ENCODE results near the gene OR2T12. TPM values are rescaled to one million over a fixed set of nuclear protein-coding genes. Genes with fewer than 3 reads are reported as not detected.
"Not testable (repeated sequence)": the region's sequence is repeated elsewhere in the genome, so short reads cannot be mapped to it uniquely, and the experiment has no call there.

Gene OR2T12
- total and polyA plus RNA-seq, 4 experiments from 2014 or later, result not detected

DNA sequence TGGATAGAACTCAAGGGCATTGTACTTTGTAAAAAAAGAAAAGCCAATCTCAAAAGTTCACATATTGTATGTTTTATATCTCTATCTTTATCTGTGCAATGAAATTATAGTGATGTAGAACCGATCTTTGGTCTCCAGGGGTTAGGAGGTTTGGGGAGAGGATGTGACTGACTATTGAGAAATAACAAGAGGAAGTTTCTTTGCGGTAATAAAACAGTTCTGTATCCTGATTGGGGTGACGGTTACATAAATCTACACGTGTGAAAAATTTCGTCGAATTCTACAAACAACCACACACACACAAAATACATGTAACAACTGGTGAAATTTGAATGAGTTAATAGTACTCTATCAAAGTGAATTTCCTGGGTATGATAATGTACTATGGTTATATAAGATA lies 14.8 kb downstream of the OR2T12 start:
- no peak for DNase-seq
- Histone ChIP-seq H3K4me3 (ENCODE audit: low read length in 2 of 2) (no peak overlapping the region), H3K27ac (ENCODE audit: low read depth, low read length) (no peak overlapping the region), H3K4me1 (ENCODE audit: insufficient read depth, low read length) (no peaks in the 10 kb centered on the region), H3K9me3 (ENCODE audit: control insufficient read depth in 1 of 2, low read length in 2 of 2) (no peaks in the 10 kb centered on the region), H3K36me3 (ENCODE audit: insufficient read depth, low read length) (no peaks in the 10 kb centered on the region), H3K27me3 (ENCODE audit: insufficient read depth, low read length) (no peaks in the 10 kb centered on the region)
- no peaks in the 10 kb centered on the region for H3K36me3 Mint-ChIP-seq
- peaks cover 0 to 4% (median under 1%) of the 10 kb centered on the region in 8 donors for H3K9me3 Mint-ChIP-seq
- intact Hi-C loops (cut with micrococcal nuclease), result no loop called here
- no peak overlapping the region for H3K27ac Mint-ChIP-seq
- ChIA-PET POLR2A (ENCODE audit: partially characterized antibody) (no interaction called here), CTCF (ENCODE audit: partially characterized antibody) (no interaction called here)
- no peak overlapping the region for H3K4me3 Mint-ChIP-seq
- H3K27me3 Mint-ChIP-seq, result peaks cover 2 to 3% of the 10 kb centered on the region in 2 donors
- no peaks in the 10 kb centered on the region for H3K4me1 Mint-ChIP-seq

DNA sequence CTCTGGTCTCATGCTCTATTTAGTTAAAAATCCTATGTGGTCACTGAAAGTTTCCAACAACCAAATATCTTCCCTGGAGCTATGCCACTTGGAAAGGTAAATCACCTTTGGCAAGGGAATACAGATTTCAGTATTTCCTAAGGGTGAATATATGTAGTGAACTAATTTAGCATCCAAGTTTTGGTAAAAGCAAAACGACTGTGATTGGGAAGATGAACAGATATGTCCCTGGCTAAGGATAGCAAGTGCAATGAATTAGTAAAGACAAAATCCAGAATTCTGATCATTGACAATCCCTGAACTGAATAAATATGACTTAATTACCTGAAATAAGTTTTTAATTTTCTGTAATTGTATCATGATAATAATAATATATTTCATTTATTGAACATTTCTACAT lies 25.3 kb downstream of the OR2T12 start, which contains the start of gene OR2T33:
OR2T33 (minus strand) TSS at position 101 of the 400 bp plus-strand sequence. CDS start 4,162 bp downstream, outside the sequence.
- no peaks in the 10 kb centered on the region for H3K4me1 Mint-ChIP-seq
- no peak within 1 kb of the TSS for H3K4me3 Mint-ChIP-seq
- H3K27ac Mint-ChIP-seq, result no peak within 1 kb of the TSS
- H3K36me3 Mint-ChIP-seq, result no peaks in the 10 kb centered on the region
- DNase-seq, result no peak
- ChIA-PET POLR2A (ENCODE audit: partially characterized antibody) (no interaction called here), CTCF (ENCODE audit: partially characterized antibody) (no interaction called here)
- H3K9me3 ChIP-seq (ENCODE audit: control insufficient read depth in 1 of 2, low read length in 2 of 2), result no peaks in the 10 kb centered on the region
- H3K27me3 ChIP-seq (ENCODE audit: insufficient read depth, low read length), result no peaks in the 10 kb centered on the region
- no peaks in the 10 kb centered on the region for H3K36me3 ChIP-seq (ENCODE audit: insufficient read depth, low read length)
- no peak within 1 kb of the TSS for H3K4me3 ChIP-seq (ENCODE audit: low read length in 2 of 2)
- no peak within 1 kb of the TSS for H3K27ac ChIP-seq (ENCODE audit: low read depth, low read length)
- peaks cover 0 to 3% (median 0%) of the 10 kb centered on the region in 8 donors for H3K9me3 Mint-ChIP-seq
- intact Hi-C loops (cut with micrococcal nuclease), result no loop called here
- H3K4me1 ChIP-seq (ENCODE audit: insufficient read depth, low read length), result no peaks in the 10 kb centered on the region
- no peaks in the 10 kb centered on the region for H3K27me3 Mint-ChIP-seq

DNA sequence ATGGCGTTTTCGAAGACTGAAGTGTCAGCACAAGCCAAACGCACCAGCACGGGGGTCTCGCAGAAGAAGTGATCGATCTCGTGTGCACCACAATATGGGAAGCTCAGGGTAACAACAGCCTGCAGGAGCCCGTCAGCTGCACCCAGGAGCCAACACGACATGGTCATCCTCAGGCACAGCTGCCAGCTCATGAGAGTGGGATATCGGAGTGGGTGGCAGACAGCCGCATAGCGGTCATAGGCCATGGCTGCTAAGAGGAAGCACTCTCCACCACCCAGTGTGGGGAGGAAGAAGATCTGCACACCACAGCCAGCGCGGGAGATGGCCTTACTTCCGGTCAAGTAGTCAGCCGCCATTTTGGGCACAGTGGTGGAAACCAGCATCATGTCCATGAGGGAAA lies 30.0 kb downstream of the OR2T12 start:
- H3K27ac Mint-ChIP-seq; H3K36me3 ChIP-seq (ENCODE audit: insufficient read depth, low read length); H3K9me3 ChIP-seq (ENCODE audit: control insufficient read depth in 1 of 2, low read length in 2 of 2); CTCF ChIA-PET (ENCODE audit: partially characterized antibody); H3K4me1 Mint-ChIP-seq; H3K27ac ChIP-seq (ENCODE audit: low read depth, low read length); H3K27me3 Mint-ChIP-seq; H3K9me3 Mint-ChIP-seq; H3K4me3 ChIP-seq (ENCODE audit: low read length in 2 of 2); H3K4me3 Mint-ChIP-seq; H3K27me3 ChIP-seq (ENCODE audit: insufficient read depth, low read length); DNase-seq; POLR2A ChIA-PET (ENCODE audit: partially characterized antibody); H3K4me1 ChIP-seq (ENCODE audit: insufficient read depth, low read length); intact Hi-C loops (cut with micrococcal nuclease); H3K36me3 Mint-ChIP-seq: not testable (repeated sequence)

DNA sequence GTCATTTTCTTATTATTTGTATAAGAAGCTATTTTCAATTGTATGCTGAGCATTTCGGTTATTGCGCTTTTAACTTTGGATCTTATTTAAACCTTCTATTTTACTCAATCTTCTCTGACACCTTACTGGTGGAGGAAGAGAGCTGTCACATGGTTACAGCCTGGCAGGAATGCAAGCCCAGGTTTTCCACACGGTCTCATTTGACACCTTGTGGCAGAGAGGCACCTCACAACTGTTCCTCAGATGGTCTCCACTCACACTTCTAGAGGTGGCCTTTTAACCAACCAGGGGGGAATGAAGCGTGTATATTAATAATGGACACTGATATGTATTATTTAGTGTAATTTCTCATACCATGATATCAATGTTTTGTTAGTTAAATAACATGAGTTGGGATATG lies 35.0 kb downstream of the OR2T12 start:
- H3K4me1 Mint-ChIP-seq, result no peaks in the 10 kb centered on the region
- intact Hi-C loops (cut with micrococcal nuclease), result no loop called here
- H3K9me3 Mint-ChIP-seq, result peaks cover 0 to 5% (median 0%) of the 10 kb centered on the region in 8 donors
- ChIA-PET CTCF (ENCODE audit: partially characterized antibody) (no interaction called here), POLR2A (ENCODE audit: partially characterized antibody) (no interaction called here)
- DNase-seq, result no peak
- H3K27ac Mint-ChIP-seq, result no peak overlapping the region
- H3K27me3 Mint-ChIP-seq, result peaks cover 0 to 2% of the 10 kb centered on the region in 2 donors
- no peaks in the 10 kb centered on the region for H3K36me3 Mint-ChIP-seq
- Histone ChIP-seq H3K27me3 (ENCODE audit: insufficient read depth, low read length) (no peaks in the 10 kb centered on the region), H3K27ac (ENCODE audit: low read depth, low read length) (no peak overlapping the region), H3K9me3 (ENCODE audit: control insufficient read depth in 1 of 2, low read length in 2 of 2) (no peaks in the 10 kb centered on the region), H3K4me1 (ENCODE audit: insufficient read depth, low read length) (no peaks in the 10 kb centered on the region), H3K4me3 (ENCODE audit: low read length in 2 of 2) (no peak overlapping the region), H3K36me3 (ENCODE audit: insufficient read depth, low read length) (no peaks in the 10 kb centered on the region)
- no peak overlapping the region for H3K4me3 Mint-ChIP-seq

DNA sequence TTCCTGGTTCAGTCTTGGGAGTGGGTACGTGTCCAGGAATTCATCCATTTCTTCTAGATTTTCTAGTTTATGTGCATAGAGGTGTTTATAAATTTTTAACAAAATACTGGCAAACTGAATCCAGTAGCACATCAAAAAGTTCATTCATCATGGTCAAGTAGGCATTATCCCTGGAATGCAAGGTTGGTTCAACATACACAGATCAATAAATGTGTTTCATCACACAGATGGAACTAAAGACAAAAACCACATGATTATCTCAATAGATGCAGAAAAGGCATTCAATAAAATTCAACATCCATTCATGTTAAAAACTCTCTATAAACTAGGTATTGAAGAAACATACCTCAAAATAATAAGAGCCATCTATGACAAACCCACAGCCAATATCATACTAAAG lies 43.9 kb downstream of the OR2T12 start:
- H3K4me1 Mint-ChIP-seq, result not testable (repeated sequence)

DNA sequence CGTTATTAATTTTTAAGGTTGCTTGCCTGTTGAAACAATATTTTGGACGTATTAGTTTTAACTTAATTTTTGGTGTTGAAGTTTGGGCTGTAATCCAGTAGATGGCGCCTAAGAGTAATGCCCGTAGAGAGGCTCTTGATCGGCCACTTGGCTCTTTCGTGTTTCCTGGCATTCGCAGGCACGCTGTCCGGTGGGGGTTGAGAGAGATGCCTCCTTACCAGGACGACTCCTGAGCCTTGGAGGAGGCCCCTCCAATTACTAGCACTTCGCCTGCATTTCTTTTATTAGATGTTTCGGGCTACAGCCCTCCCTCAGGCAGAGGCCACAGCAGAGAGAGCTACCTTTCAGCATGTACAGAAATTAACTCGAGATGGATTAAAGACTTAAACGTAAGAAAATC lies 60.0 kb downstream of the OR2T12 start:
- Histone ChIP-seq H3K4me1 (ENCODE audit: insufficient read depth, low read length) (peaks cover 3% of the 10 kb centered on the region), H3K9me3 (ENCODE audit: control insufficient read depth in 1 of 2, low read length in 2 of 2) (no peaks in the 10 kb centered on the region), H3K4me3 (ENCODE audit: low read length in 2 of 2) (no peak overlapping the region), H3K27me3 (ENCODE audit: insufficient read depth, low read length) (no peaks in the 10 kb centered on the region), H3K27ac (ENCODE audit: low read depth, low read length) (no peak overlapping the region), H3K36me3 (ENCODE audit: insufficient read depth, low read length) (no peaks in the 10 kb centered on the region)
- DNase-seq, result peak in 4 of 5 donors; percentile 14 to 32 (median 26)
- Mint-ChIP-seq H3K27me3 (peaks cover 3 to 11% of the 10 kb centered on the region in 2 donors), H3K27ac (peak overlapping the region in 1 of 7 donors; percentile 7), H3K4me3 (peak overlapping the region in 4 of 8 donors; percentile 1 to 62 (median 44)), H3K4me1 (peaks cover 0 to 2% (median under 1%) of the 10 kb centered on the region in 4 donors), H3K9me3 (no peaks in the 10 kb centered on the region), H3K36me3 (no peaks in the 10 kb centered on the region)
- ChIA-PET POLR2A (ENCODE audit: partially characterized antibody) (no interaction called here), CTCF (ENCODE audit: partially characterized antibody) (interaction anchor here (0.7 to 1.9 kb wide), 4 partner anchors 15 to 436 kb away, joined by 3 to 5 read pairs (median 4); no protein-coding TSS in a partner anchor)
- intact Hi-C loops (cut with micrococcal nuclease), result loop anchor here (1.0 to 10.0 kb wide), 2 partner anchors 372 to 443 kb away; no protein-coding TSS in a partner anchor

More for the DNA sequence above, 43.9 kb downstream of the OR2T12 start:
- intact Hi-C loops (cut with micrococcal nuclease); H3K4me3 ChIP-seq (ENCODE audit: low read length in 2 of 2); H3K4me1 ChIP-seq (ENCODE audit: insufficient read depth, low read length); H3K36me3 Mint-ChIP-seq; H3K4me3 Mint-ChIP-seq; CTCF ChIA-PET (ENCODE audit: partially characterized antibody); H3K9me3 ChIP-seq (ENCODE audit: control insufficient read depth in 1 of 2, low read length in 2 of 2); H3K27me3 ChIP-seq (ENCODE audit: insufficient read depth, low read length); H3K36me3 ChIP-seq (ENCODE audit: insufficient read depth, low read length); H3K27me3 Mint-ChIP-seq; H3K27ac ChIP-seq (ENCODE audit: low read depth, low read length); DNase-seq; POLR2A ChIA-PET (ENCODE audit: partially characterized antibody); H3K27ac Mint-ChIP-seq: not testable (repeated sequence)
- H3K9me3 Mint-ChIP-seq, result peaks cover 0 to 19% (median 13%) of the 10 kb centered on the region in 8 donors

Other genes with a start within 250 kb of the OR2T12 start
- under 1 TPM in 1 of 2 experiments, not detected in 1; 0.17 TPM for gene OR2L13, start 208.2 kb downstream of the OR2T12 start, total RNA-seq
- gene OR2L13, start 208.2 kb downstream of the OR2T12 start, polyA plus RNA-seq, result not detected
- not detected for gene OR2M5, start 158.3 kb downstream of the OR2T12 start, total RNA-seq
- not detected for gene OR2M5, start 158.3 kb downstream of the OR2T12 start, polyA plus RNA-seq
- not detected for gene OR2M2, start 128.6 kb downstream of the OR2T12 start, total RNA-seq
- gene OR2M2, start 128.6 kb downstream of the OR2T12 start, polyA plus RNA-seq, result not detected
- not detected for gene OR2M3, start 106.2 kb downstream of the OR2T12 start, total RNA-seq
- not detected for gene OR2M3, start 106.2 kb downstream of the OR2T12 start, polyA plus RNA-seq
- not detected for gene OR2M4, start 72.0 kb downstream of the OR2T12 start, total RNA-seq
- not detected for gene OR2M4, start 72.0 kb downstream of the OR2T12 start, polyA plus RNA-seq
- gene OR2T33, start 25.4 kb downstream of the OR2T12 start, total RNA-seq, result not detected
- not detected for gene OR2T33, start 25.4 kb downstream of the OR2T12 start, polyA plus RNA-seq
- gene OR2M7, start 21.1 kb upstream of the OR2T12 start, total RNA-seq, result not detected
- gene OR2M7, start 21.1 kb upstream of the OR2T12 start, polyA plus RNA-seq, result not detected
- not detected for gene OR14C36, start 45.4 kb upstream of the OR2T12 start, total RNA-seq
- not detected for gene OR14C36, start 45.4 kb upstream of the OR2T12 start, polyA plus RNA-seq
- not detected for gene OR2T4, start 58.2 kb upstream of the OR2T12 start, total RNA-seq
- gene OR2T4, start 58.2 kb upstream of the OR2T12 start, polyA plus RNA-seq, result not detected
- not detected for gene OR2T6, start 72.3 kb upstream of the OR2T12 start, total RNA-seq
- gene OR2T6, start 72.3 kb upstream of the OR2T12 start, polyA plus RNA-seq, result not detected
- not detected for gene OR2T1, start 99.6 kb upstream of the OR2T12 start, total RNA-seq
- not detected for gene OR2T1, start 99.6 kb upstream of the OR2T12 start, polyA plus RNA-seq
- not detected for gene OR2T2, start 142.2 kb upstream of the OR2T12 start, total RNA-seq
- not detected for gene OR2T2, start 142.2 kb upstream of the OR2T12 start, polyA plus RNA-seq
- gene OR2T3, start 169.9 kb upstream of the OR2T12 start, total RNA-seq, result not detected
- not detected for gene OR2T3, start 169.9 kb upstream of the OR2T12 start, polyA plus RNA-seq
- gene OR2T5, start 185.2 kb upstream of the OR2T12 start, total RNA-seq, result not detected
- gene OR2T5, start 185.2 kb upstream of the OR2T12 start, polyA plus RNA-seq, result not detected
- gene OR2G6, start 204.6 kb upstream of the OR2T12 start, total RNA-seq, result not detected
- not detected for gene OR2G6, start 204.6 kb upstream of the OR2T12 start, polyA plus RNA-seq